Renal pelvis (tissue), 4 donors: ENCODE results near the gene PPM1A. TPM values are rescaled to one million over a fixed set of nuclear protein-coding genes. Genes with fewer than 3 reads are reported as not detected.

Source experiments
- DNase-seq: peaks from one replicate; pipeline ENCODE4 v3.0.0-alpha.2; 2013
- polyA plus RNA-seq, 3 donors: library from polyadenylated mRNA; unstranded; fragments of 120-200 nt; gene quantifications; one replicate each; pipeline ENCODE4 v1.2.1, GENCODE V29; 2013; ENCODE audit not compliant: insufficient read length in 3 of 3

PPM1A gene
- polyA plus RNA-seq, 3 donors: 63.6 to 71.3 (median 70.0) TPM

GRCh38 chr14:60253649-60254048 is 4.6 kb downstream of the PPM1A start:
- no peak for DNase-seq

GRCh38 chr14:60254176-60254575 is 5.2 kb downstream of the PPM1A start:
- peak; percentile 31 for DNase-seq

GRCh38 chr14:60257865-60258264 is 8.8 kb downstream of the PPM1A start:
- no peak for DNase-seq

GRCh38 chr14:60265163-60265562 is 16.1 kb downstream of the PPM1A start:
- DNase-seq: no peak

- DNase-seq: no peak
Measured at GRCh38 chr14:60266021-60266937, 17.3 kb downstream of the PPM1A start.

GRCh38 chr14:60272177-60272576 is 23.2 kb downstream of the PPM1A start:
- DNase-seq: no peak

GRCh38 chr14:60273956-60274355 is 24.9 kb downstream of the PPM1A start:
- peak; percentile 40 for DNase-seq

- DNase-seq: peak; percentile 17
Measured at GRCh38 chr14:60274448-60274847, 25.4 kb downstream of the PPM1A start.

- DNase-seq: no peak
Measured at GRCh38 chr14:60275932-60276331, 26.9 kb downstream of the PPM1A start.

- no peak for DNase-seq
Measured at GRCh38 chr14:60276347-60276746, 27.3 kb downstream of the PPM1A start.

GRCh38 chr14:60277605-60278190 is 28.7 kb downstream of the PPM1A start:
- DNase-seq: no peak

GRCh38 chr14:60278350-60278749 is 29.3 kb downstream of the PPM1A start:
- no peak for DNase-seq

- DNase-seq: no peak
Measured at GRCh38 chr14:60287452-60287851, 38.4 kb downstream of the PPM1A start.

GRCh38 chr14:60288279-60288678 is 39.3 kb downstream of the PPM1A start:
- no peak for DNase-seq

- no peak for DNase-seq
Measured at GRCh38 chr14:60294411-60295069, 45.5 kb downstream of the PPM1A start.

- DNase-seq: no peak
Measured at GRCh38 chr14:60300019-60300418, 51.0 kb downstream of the PPM1A start.

- DNase-seq: no peak
Measured at GRCh38 chr14:60301685-60302084, 52.7 kb downstream of the PPM1A start.

GRCh38 chr14:60302663-60303062 is 53.6 kb downstream of the PPM1A start:
- no peak for DNase-seq

- no peak for DNase-seq
Measured at GRCh38 chr14:60303745-60304144, 54.7 kb downstream of the PPM1A start.

GRCh38 chr14:60304509-60304908 is 55.5 kb downstream of the PPM1A start:
- DNase-seq: no peak

- peak; percentile 29 for DNase-seq
Measured at GRCh38 chr14:60309867-60310552, 61.0 kb downstream of the PPM1A start.

- no peak for DNase-seq
Measured at GRCh38 chr14:60311417-60311816, 62.4 kb downstream of the PPM1A start.
